Hematopoietic multipotent progenitor cell treated with erythropoietin and hydrocortisone succinate and interleukin-3 and kit ligand, for 17 days (in vitro differentiated cells): ENCODE results near the gene SOX8.

Source experiments
- DNase-seq: peaks from one replicate; pipeline ENCODE4 v3.0.0-alpha.2; 2015; ENCODE audit warnings: low spot score

The SOX8 gene

GRCh38 chr16:988471-989353 lies 7.1 kb downstream of the SOX8 start:
- no peak for DNase-seq

- no peak for DNase-seq
These were observed 7.8 kb downstream of the SOX8 start for GRCh38 chr16:989354-989814.

DNA sequence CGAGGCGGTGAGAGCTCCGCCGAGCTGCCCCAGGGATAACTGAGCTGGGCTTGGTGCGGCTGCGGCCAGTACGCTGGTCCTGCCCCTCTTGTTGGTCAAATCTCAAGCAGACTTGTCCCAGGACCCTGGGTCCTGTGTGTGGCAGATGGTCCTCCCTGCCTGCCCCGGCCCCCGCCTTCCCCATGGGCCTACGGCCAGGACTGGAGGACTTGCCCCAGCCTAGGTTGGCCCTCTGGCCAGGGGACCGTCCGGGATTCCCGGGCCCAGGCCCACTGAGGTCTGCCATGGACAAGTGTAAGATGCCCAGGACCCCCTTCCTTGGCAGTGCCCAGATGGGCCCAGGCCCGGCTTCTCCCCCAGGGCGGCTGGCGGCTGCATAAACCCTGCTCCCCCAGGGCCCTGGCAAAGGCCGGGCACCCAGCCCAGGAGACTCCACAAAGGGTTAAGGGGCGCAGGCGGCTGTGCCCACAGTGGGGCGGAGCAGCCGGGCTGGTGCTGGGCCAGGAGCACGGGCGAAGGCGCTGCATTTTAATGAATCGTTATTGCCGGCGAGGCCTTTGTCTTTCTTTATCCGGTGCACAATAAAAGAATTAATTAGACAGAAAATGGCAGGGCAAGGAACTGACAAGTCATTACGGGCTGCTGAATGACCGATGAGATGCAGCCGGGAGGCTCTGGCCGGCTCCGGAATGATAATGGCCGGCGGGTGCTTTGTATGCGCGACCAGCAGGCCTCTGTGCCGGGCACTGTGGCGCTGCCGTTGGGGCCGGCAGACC lies 9.1 kb downstream of the SOX8 start:
- no peak for DNase-seq

- no peak for DNase-seq
These were observed 9.8 kb downstream of the SOX8 start for GRCh38 chr16:991345-991744.

GRCh38 chr16:991773-992172 lies 10.2 kb downstream of the SOX8 start:
- no peak for DNase-seq

DNA sequence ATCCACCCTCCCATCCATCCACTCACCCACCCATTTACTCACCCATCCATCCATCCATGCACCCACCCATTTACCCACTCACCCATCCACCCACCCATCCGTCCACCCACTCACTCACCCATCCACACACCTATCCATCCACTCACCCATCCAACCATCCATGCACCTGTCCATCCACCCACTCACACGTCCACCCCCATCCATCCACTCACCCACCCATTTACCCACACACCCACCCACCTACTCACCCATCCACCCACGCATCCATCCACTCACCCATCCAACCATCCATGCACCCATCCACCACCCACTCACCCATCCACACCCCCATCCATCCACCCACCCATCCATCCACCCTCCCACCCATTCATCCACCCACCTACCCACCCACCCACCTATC lies 12.2 kb downstream of the SOX8 start:
- no peak for DNase-seq

- DNase-seq = no peak
These were observed 13.5 kb downstream of the SOX8 start for GRCh38 chr16:995087-995486.

DNA sequence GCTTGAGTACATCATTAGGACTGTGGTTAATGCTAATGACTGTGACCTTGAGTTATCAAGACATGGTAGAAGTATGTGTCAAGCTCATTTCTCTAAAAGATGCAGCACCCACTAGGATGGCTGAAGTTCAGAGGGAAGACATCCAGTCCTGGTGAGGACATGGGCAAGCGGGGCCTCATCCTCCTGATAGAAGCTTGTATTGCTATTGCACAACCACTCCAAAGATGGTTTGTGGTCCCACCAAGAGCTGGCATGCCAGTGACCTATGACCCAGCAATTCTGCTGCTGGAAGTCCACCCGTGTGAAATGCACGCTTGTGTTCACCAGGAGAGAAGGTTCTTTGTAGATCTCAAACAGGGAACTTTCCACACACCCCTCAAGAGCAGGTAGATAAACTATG lies 14.2 kb downstream of the SOX8 start:
- DNase-seq = no peak

GRCh38 chr16:996681-997080 lies 15.1 kb downstream of the SOX8 start:
- no peak for DNase-seq

- no peak for DNase-seq
These were observed 16.0 kb downstream of the SOX8 start for GRCh38 chr16:997440-998051.

DNA sequence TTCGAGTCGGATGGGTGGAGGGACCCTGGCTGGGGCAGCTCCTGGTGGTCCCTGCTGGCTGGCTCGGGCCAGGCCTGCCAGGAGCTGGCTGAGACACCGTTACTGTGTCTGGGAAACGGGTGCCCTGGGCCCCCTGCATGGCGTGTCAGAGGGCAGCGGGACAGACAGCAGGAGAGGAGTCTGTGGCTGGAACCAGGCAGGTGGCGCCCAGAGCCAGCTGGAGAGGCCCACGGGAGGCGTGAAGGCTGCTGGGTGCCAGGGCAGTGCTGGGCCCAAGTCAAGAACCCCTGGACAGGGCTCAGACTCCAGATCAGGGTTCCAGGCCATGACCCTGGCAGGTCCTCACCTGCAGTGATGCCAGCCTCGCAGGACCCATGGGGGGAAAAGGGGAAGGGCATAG lies 16.6 kb downstream of the SOX8 start:
- DNase-seq = no peak

- DNase-seq = no peak
These were observed 17.0 kb downstream of the SOX8 start for GRCh38 chr16:998615-999014.

GRCh38 chr16:999677-1000076 lies 18.1 kb downstream of the SOX8 start:
- no peak for DNase-seq

GRCh38 chr16:1000608-1001007 lies 19.0 kb downstream of the SOX8 start:
- no peak for DNase-seq

GRCh38 chr16:1001096-1001495 lies 19.5 kb downstream of the SOX8 start:
- DNase-seq = no peak

DNA sequence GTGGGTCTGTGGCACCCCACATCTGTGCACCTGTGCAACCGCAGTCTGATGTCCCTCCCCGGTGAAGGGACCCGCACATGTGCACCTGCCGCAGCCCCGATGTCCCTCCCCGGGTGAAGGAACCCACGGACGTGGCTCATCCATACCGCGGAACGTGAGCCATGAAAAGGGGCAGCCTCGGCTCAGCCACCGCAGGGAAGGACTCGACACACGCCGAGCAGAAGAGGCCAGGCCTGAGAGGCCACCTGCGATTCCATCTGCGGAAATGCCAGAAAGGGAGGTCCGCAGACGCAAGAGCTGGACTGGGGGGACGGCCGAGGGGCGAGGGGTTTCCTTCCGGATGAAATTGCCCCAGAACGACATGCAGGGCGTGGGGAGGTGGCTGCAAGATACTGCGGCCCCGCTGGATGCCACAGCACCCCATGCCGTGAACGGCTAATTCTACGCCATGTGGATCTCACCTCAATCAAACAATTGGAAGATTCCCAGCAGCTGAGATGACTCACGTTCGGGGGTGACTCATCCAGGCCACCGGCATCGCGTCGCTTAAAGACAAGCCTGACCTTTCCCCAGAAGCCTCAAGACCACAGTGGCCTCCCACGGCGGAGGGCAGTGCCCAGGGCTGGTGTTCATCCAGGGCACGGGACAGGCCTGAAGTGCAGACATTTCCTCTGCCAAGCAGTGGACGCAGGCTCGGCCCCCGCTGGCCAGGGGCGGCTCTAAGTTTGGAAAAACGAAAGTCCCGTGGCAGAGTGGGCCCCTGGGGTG lies 21.0 kb downstream of the SOX8 start:
- no peak for DNase-seq

GRCh38 chr16:1003391-1004347 lies 22.1 kb downstream of the SOX8 start:
- no peak for DNase-seq

GRCh38 chr16:1005286-1005685 lies 23.7 kb downstream of the SOX8 start:
- no peak for DNase-seq

- no peak for DNase-seq
These were observed 25.2 kb downstream of the SOX8 start for GRCh38 chr16:1006781-1007180.

DNA sequence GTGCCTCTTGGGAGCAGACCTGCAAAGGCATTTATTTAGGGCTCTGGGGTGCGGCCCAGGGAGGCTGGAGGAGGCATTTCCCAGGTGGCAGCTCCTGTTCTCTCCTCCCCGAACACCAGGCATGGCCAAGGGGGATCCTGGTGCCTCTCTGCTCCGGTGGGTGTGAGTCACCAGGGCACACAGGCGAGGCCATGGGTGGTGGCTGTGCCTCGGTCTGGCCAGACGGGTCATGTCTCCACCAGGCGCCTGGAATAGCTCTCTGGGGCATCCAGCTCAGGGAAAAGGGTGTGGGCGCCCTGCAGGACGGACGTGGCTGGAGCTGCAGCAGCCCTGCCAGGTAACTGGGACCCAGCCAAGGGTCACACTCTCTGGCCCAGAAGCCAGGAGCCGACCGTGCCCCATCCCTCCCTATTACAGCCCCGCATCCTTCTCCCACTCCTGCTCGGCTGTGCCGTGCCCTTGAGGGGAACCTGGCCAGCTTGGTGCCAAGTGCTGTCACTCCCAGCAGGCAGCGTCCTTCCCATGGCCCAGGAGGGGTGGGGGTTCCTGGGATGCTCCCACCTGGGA lies 25.8 kb downstream of the SOX8 start:
- no peak for DNase-seq

DNA sequence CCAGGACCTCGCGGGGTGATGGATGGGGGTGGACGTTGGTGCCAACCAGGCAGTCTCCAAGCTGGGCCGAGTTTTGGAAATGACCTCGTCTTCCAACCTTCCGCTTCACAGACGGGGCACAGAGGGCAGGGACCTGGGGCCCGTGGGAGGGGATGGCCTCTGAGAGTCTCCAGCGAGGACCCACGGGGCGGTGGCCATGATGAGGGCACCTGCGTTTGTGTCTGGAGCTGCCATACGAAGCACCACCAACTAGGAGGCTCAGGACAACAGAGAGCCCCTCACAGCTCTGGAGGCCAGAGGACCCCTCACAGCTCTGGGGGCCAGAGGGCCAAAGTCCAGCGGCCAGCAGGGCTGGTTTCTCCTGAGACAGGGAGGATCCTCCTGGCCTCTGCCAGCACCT lies 26.5 kb downstream of the SOX8 start:
- no peak for DNase-seq
